ENCODE measurements around the gene PDE10A.
"Not testable (repeated sequence)": the region's sequence is repeated elsewhere in the genome, so short reads cannot be mapped to it uniquely, and the experiment has no call there.

GRCh38 chr6:165500214-165500907 lies 162.7 kb downstream of the PDE10A start:
- TF ChIP-seq CTCF (IDR thresholded peaks at IDR 0.05; ENCODE audit: insufficient read depth, low read depth, low read length); EZH2 (IDR thresholded peaks at IDR 0.05; ENCODE audit: insufficient read depth, low read length): not testable (repeated sequence)
